Common myeloid progenitor, CD34-positive (primary cell): ENCODE measurements around the gene HOXA6.

ENCODE experiments used
- CTCF ChIA-PET: fragments of 350-600 bp; sonication (Branson Sonifier 250); formaldehyde crosslinking; loops from one replicate; lab custom pipeline; 2021; ENCODE audit warnings: antibody characterized with exemption; lab: Charles Lee
- POLR2A ChIA-PET: fragments of 350-600 bp; sonication (Branson Sonifier 250); formaldehyde crosslinking; loops from one replicate; lab custom pipeline; 2021; ENCODE audit warnings: antibody characterized with exemption; lab: Charles Lee
- DNase-seq, 3 donors: peaks; one replicate each; pipeline versions ENCODE4 v3.0.0 to v3.0.0-alpha.2; 2013
- H3K27ac ChIP-seq, 2 experiments: 1 replicate in 1 of 2; 2 replicates in 1 of 2; pipeline ENCODE4 v1.7.0; 2013; ENCODE audit warnings: inconsistent platforms in 2 of 2, low read length in 2 of 2, mild to moderate bottlenecking in 2 of 2, low read depth in 1 of 2, moderate library complexity in 1 of 2; ENCODE audit not compliant: severe bottlenecking in 2 of 2, insufficient read depth in 1 of 2, poor library complexity in 1 of 2
- H3K27me3 ChIP-seq, 5 experiments: replicated peaks in 2 of 5; 1 replicate in 3 of 5; 2 replicates in 2 of 5; pipeline versions ENCODE4 v1.6.1 to v1.7.0; 2013; ENCODE audit warnings: low read length in 4 of 5, mild to moderate bottlenecking in 2 of 5, moderate library complexity in 2 of 5, inconsistent platforms in 1 of 5; ENCODE audit not compliant: insufficient read depth in 5 of 5, control insufficient read depth in 4 of 5
- H3K36me3 ChIP-seq, 4 experiments: 1 replicate in 2 of 4; 2 replicates in 2 of 4; pipeline versions ENCODE4 v1.6.1 to v1.7.0; 2013; ENCODE audit warnings: low read length in 3 of 4, control low read depth in 1 of 4, mild to moderate bottlenecking in 1 of 4; ENCODE audit not compliant: control insufficient read depth in 4 of 4, insufficient read depth in 4 of 4
- H3K4me1 ChIP-seq, 4 experiments: 1 replicate in 3 of 4; 2 replicates in 1 of 4; pipeline versions ENCODE4 v1.6.1 to v1.7.1; 2013; ENCODE audit warnings: low read length in 3 of 4, mild to moderate bottlenecking in 3 of 4, control low read depth in 1 of 4, inconsistent platforms in 1 of 4, moderate library complexity in 1 of 4; ENCODE audit not compliant: control insufficient read depth in 4 of 4, insufficient read depth in 4 of 4; ENCODE audit errors: control extremely low read depth in 1 of 4
- H3K4me3 ChIP-seq, 7 experiments: 1 replicate in 4 of 7; 2 replicates in 3 of 7; pipeline versions ENCODE4 v1.5.1 to v1.7.0; 2013; ENCODE audit warnings: mild to moderate bottlenecking in 7 of 7, low read length in 6 of 7, moderate library complexity in 6 of 7, inconsistent platforms in 2 of 7, low read depth in 2 of 7, control low read depth in 1 of 7; ENCODE audit not compliant: insufficient read depth in 4 of 7, control insufficient read depth in 1 of 7; ENCODE audit errors: extremely low read depth in 1 of 7
- H3K9me3 ChIP-seq, 5 experiments: 1 replicate in 4 of 5; 2 replicates in 1 of 5; pipeline versions ENCODE4 v1.6.1 to v1.7.1; 2013; ENCODE audit warnings: low read length in 4 of 5, mild to moderate bottlenecking in 2 of 5, inconsistent platforms in 1 of 5, low read depth in 1 of 5, moderate library complexity in 1 of 5; ENCODE audit not compliant: control insufficient read depth in 4 of 5, insufficient read depth in 2 of 5; ENCODE audit errors: control extremely low read depth in 1 of 5
- WGBS: methylation state at CpG from one replicate; pipeline ENCODE4 v1.1.5; 2013; ENCODE audit not compliant: insufficient coverage; 5-methylcytosine and 5-hydroxymethylcytosine counted together

HOXA6 gene

DNA sequence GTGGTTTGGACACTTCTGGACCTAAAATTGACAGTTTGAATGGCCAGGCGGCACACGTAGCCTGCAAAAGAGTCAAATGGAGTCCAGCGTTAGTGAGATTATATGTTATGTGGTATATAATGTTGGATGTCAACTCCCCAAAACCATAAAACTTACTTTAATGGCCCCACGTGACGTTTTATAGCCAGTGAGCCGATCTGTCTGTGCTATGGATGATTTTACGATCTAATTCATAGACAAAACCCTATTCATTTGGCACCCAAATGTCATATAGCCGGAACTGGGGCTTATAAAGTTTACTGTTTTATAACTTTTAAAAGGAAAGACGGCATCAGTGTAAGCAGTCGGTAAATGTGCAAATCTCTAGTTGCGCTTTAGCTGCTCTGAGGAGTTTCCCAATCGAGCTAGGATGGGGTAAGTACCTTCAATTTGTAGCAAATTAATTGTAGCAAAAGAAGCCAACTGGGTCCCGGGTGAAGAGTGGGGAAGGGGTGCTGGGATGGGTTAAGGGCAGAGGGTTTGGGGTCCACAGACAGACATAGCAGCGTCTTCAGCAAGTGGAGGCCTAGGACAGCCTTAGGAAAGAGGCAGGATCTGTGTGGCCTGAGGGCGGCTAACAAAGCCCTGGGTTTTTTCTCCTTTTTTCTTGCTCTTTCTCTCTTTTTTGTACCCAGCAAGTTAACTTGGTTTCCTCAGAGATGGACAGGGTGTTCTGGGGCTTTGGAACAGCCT lies 7.3 kb downstream of the HOXA6 start:
- no peak for DNase-seq
- Histone ChIP-seq H3K4me1 (peaks cover 9 to 51% (median 47%) of the 10 kb centered on the region in 4 experiments), H3K36me3 (peaks cover 2 to 85% (median 60%) of the 10 kb centered on the region in 4 experiments), H3K27ac (no peak overlapping the region), H3K27me3 (no peaks in the 10 kb centered on the region), H3K4me3 (no peak overlapping the region), H3K9me3 (peaks cover 0 to 2% (median 0%) of the 10 kb centered on the region in 5 experiments)
- POLR2A ChIA-PET, result no interaction called here
- CTCF ChIA-PET, result interaction anchor here (0.7 to 2.0 kb wide), 6 partner anchors 9 to 475 kb away, joined by 3 to 7 read pairs (median 4); partner anchors contain the start of gene HOXA3
- 98% methylated on average over 10 of the region's 15 CpGs for WGBS

DNA sequence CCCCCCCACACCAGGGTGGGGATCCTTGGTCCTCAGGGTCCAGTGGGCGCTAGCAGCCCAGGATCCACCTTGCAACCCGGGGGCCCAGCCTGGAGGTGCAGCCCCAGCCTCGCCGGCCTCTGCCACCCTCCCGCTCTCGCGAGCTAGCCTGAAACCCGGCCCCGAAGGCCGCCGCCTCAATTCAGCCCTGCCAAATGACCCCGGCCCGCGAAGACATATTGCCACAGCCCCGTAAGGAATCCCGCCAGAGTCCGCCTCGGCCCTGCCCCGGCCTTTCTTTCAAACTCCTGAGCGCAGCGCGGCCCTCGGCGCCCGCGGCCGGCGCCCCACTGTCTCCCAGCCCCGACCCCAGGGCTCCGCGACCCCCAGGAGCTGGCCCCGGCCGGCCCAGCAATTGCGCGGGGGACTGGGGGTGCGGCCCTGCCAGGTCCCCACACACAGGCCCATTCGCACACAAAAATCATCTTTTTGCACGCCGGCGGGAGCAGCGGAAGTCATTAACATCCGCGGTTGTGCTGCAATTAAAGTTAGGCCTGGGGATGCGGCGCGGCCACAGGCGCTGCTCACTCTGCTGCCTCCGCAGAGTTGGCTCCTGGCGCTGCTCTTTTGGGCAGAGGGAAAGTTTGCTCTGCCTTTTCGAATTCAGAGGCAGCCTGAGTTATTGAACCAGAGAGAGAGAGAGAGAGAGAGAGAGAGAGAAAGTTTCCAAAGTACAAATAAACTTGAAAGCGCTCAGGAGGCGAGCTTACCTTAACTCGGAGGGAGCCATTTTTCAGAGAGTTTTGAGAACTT lies 8.0 kb downstream of the HOXA6 start:
- WGBS, result 96% methylated on average over 52 of the region's 53 CpGs
- DNase-seq, result no peak
- Histone ChIP-seq H3K4me3 (no peak overlapping the region), H3K9me3 (peaks cover 0 to 2% (median 0%) of the 10 kb centered on the region in 5 experiments), H3K4me1 (peaks cover 15 to 52% (median 49%) of the 10 kb centered on the region in 4 experiments), H3K27ac (no peak overlapping the region), H3K27me3 (no peaks in the 10 kb centered on the region), H3K36me3 (peaks cover 2 to 82% (median 56%) of the 10 kb centered on the region in 4 experiments)
- CTCF ChIA-PET, result interaction anchor here (0.7 kb wide), 1 partner anchor 8 kb away, joined by 4 read pairs; no protein-coding TSS in a partner anchor
- POLR2A ChIA-PET, result no interaction called here

DNA sequence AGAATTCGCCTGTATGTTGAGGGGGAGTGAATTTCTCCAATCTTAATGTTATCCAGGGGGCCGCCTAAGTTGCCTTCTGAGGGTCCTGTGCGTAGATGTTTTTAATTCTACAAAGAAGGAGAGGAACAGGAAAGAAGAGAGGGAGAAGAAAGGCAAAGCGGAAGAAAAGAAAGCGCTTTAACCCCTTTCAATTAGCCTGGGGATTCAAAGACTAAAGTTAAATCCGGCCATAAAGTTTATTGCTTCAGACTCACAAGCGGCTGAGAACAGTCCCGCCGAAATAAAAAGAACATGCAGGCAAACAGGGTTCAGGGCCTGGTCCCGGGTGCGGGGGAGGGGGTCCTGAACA lies 8.6 kb downstream of the HOXA6 start:
- Histone ChIP-seq H3K4me1 (peaks cover 19 to 55% (median 50%) of the 10 kb centered on the region in 4 experiments), H3K9me3 (peaks cover 0 to 1% (median 0%) of the 10 kb centered on the region in 5 experiments), H3K27me3 (no peaks in the 10 kb centered on the region), H3K27ac (no peak overlapping the region), H3K36me3 (peaks cover 2 to 76% (median 54%) of the 10 kb centered on the region in 4 experiments), H3K4me3 (no peak overlapping the region)
- WGBS, result 95% methylated on average over 9 of the region's 11 CpGs
- ChIA-PET POLR2A (no interaction called here), CTCF (no interaction called here)
- no peak for DNase-seq

DNA sequence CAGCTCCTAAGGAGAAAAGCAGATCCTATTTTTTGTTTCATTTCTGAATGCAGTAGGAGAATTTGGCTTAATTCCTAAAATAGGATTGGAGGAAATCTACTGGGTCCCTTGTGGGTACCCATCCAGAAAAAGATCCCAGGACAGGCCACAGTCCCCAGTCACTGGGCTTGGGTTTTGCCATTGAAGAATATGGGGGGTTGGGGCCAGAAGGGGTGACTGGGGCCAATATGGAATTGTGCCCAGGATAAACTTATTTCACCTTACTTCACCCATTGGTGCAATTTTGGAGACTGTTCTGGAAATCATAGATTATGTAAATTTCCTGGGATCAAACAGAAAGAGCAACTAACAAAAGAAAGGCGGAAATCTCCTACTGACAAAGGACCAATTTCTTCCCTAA lies 9.1 kb downstream of the HOXA6 start:
- ChIA-PET CTCF (interaction anchor here (1.4 kb wide), 1 partner anchor 284 kb away, joined by 3 read pairs; no protein-coding TSS in a partner anchor), POLR2A (no interaction called here)
- H3K27ac ChIP-seq, result no peak overlapping the region
- H3K36me3 ChIP-seq, result peaks cover 2 to 76% (median 55%) of the 10 kb centered on the region in 4 experiments
- H3K9me3 ChIP-seq, result no peaks in the 10 kb centered on the region
- no peak overlapping the region for H3K4me3 ChIP-seq
- WGBS, result no CpG with 5 or more reads among the region's 1 CpG
- H3K27me3 ChIP-seq, result no peaks in the 10 kb centered on the region
- peaks cover 20 to 58% (median 50%) of the 10 kb centered on the region in 4 experiments for H3K4me1 ChIP-seq
- no peak for DNase-seq

DNA sequence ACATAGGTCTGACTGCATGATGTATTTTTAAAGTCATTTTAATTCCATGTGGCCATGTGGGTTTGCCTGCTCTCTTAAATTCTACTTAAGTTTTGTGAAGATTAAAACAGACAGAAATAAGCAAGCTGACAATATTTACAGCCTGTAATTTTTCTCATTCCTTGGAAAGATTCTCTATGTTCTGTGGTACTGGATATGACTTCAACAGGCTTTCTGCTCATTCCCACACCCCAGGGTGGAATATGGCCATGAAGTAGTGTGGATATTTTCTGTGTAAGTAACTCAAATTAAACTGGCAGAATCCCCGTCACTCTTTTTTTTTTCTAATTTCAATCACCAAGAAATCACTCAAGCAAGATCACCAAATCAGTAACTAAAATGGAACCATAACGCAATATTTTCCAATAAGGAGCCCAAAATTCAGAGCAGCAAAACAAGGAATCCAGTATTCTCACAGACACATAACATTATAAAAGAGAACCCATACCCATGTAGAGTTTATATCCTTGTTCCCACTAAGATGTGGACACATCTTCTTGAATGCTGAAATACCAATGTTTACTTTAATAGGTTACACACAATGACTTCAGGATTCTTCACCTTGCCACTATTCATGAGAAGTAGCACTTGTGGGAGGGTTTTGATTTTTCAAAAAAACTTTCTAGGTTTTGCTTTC lies 9.8 kb downstream of the HOXA6 start:
- Histone ChIP-seq H3K27ac (peak overlapping the region; percentile 17 to 48), H3K9me3 (no peaks in the 10 kb centered on the region), H3K4me3 (no peak overlapping the region), H3K4me1 (peaks cover 20 to 60% (median 48%) of the 10 kb centered on the region in 4 experiments), H3K27me3 (no peaks in the 10 kb centered on the region), H3K36me3 (peaks cover 2 to 76% (median 53%) of the 10 kb centered on the region in 4 experiments)
- WGBS, result 100% methylated on average over 1 of the region's 2 CpGs
- no peak for DNase-seq
- POLR2A ChIA-PET, result no interaction called here
- CTCF ChIA-PET, result interaction anchor here (1.4 kb wide), 1 partner anchor 283 kb away, joined by 3 read pairs; no protein-coding TSS in a partner anchor

DNA sequence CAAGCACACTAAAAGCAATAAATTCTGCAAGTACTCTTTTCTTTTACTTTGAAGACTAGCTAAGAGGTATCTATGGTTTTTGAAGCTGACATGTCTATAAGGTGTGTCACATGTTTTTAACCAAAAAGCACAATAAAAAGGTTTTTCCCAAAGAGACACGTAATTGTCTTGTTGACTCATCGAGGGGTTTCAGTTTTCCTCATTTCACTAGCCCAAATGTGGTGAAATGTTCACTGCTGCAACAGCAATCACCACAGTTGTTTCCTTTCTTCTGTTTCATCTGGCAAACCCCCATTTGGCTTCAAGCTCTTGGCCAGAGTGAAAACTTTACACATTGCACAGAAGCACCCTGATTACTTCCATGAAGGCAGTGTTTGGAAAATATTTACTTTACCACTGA lies 13.2 kb downstream of the HOXA6 start:
- Histone ChIP-seq H3K4me1 (peaks cover 23 to 70% (median 47%) of the 10 kb centered on the region in 4 experiments), H3K4me3 (peak overlapping the region in 1 of 7 experiments; percentile 33), H3K27me3 (no peaks in the 10 kb centered on the region), H3K9me3 (no peaks in the 10 kb centered on the region), H3K27ac (peak overlapping the region in 1 of 2 experiments; percentile 44), H3K36me3 (peaks cover 2 to 65% (median 35%) of the 10 kb centered on the region in 4 experiments)
- 8% methylated on average over 2 of the region's 2 CpGs for WGBS
- POLR2A ChIA-PET, result interaction anchor here (0.6 to 1.2 kb wide), 3 partner anchors 9 to 25 kb away, joined by 3 to 4 read pairs (median 3); no protein-coding TSS in a partner anchor
- CTCF ChIA-PET, result interaction anchor here (0.6 to 1.9 kb wide), 4 partner anchors 14 to 251 kb away, joined by 3 to 7 read pairs (median 4); no protein-coding TSS in a partner anchor
- peak in 2 of 3 donors; percentile 77 to 82 for DNase-seq
